ENCODE data around the gene ADCY2. TPM values are rescaled to one million over a fixed set of nuclear protein-coding genes. Genes with fewer than 3 reads are reported as not detected.

ADCY2 gene
- total RNA-seq, 1 donor from 2014 or later, result 0.95 TPM

GRCh38 chr5:7515284-7515914 is 119.5 kb downstream of the ADCY2 start:
- Mint-ChIP-seq H3K4me1 (ENCODE audit: low read depth) (no peaks in the 10 kb centered on the region), H3K27me3 (ENCODE audit: low read depth) (peaks cover 22% of the 10 kb centered on the region), H3K27ac (ENCODE audit: unreplicated experiment) (no peak overlapping the region), H3K36me3 (ENCODE audit: low read depth) (no peaks in the 10 kb centered on the region), H3K9me3 (ENCODE audit: low read depth) (no peaks in the 10 kb centered on the region), H3K4me3 (ENCODE audit: unreplicated experiment) (no peak overlapping the region)
- TF ChIP-seq CTCF (IDR thresholded peaks at IDR 0.05), result no peak
- DNase-seq (ENCODE audit: low spot score), result no peak

GRCh38 chr5:7516253-7516652 is 120.3 kb downstream of the ADCY2 start:
- no peak for DNase-seq (ENCODE audit: low spot score)
- no peaks in the 10 kb centered on the region for H3K36me3 Mint-ChIP-seq (ENCODE audit: low read depth)
- H3K4me3 Mint-ChIP-seq (ENCODE audit: unreplicated experiment), result no peak overlapping the region
- no peak for TF ChIP-seq CTCF (IDR thresholded peaks at IDR 0.05)
- H3K27me3 Mint-ChIP-seq (ENCODE audit: low read depth), result peaks cover 23% of the 10 kb centered on the region
- no peaks in the 10 kb centered on the region for H3K4me1 Mint-ChIP-seq (ENCODE audit: low read depth)
- no peaks in the 10 kb centered on the region for H3K9me3 Mint-ChIP-seq (ENCODE audit: low read depth)
- no peak overlapping the region for H3K27ac Mint-ChIP-seq (ENCODE audit: unreplicated experiment)

DNA sequence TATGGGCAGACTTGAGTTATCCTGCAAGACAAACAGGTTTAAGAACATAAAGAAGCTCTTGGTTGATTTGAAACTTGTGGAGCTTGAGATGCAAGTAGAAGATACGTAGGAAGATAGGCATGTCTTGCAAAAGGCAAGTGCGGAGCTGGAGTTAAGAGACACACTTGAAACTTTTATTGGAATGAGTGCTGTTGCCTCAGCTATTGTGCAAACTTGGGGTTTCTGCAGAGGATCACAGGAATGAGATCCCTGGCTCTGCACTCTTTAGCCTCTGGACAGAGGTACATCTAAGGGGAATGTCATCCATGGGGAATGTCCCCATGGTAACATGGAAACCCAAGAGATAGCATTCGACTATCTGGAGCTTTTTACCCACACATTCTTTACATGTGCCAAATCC is 121.1 kb downstream of the ADCY2 start:
- Mint-ChIP-seq H3K36me3 (ENCODE audit: low read depth) (no peaks in the 10 kb centered on the region), H3K9me3 (ENCODE audit: low read depth) (no peaks in the 10 kb centered on the region), H3K27me3 (ENCODE audit: low read depth) (peaks cover 20% of the 10 kb centered on the region), H3K4me1 (ENCODE audit: low read depth) (no peaks in the 10 kb centered on the region), H3K4me3 (ENCODE audit: unreplicated experiment) (no peak overlapping the region), H3K27ac (ENCODE audit: unreplicated experiment) (no peak overlapping the region)
- no peak for DNase-seq (ENCODE audit: low spot score)
- TF ChIP-seq CTCF (IDR thresholded peaks at IDR 0.05), result no peak

GRCh38 chr5:7518947-7519560 is 123.1 kb downstream of the ADCY2 start:
- H3K9me3 Mint-ChIP-seq (ENCODE audit: low read depth), result no peaks in the 10 kb centered on the region
- H3K27me3 Mint-ChIP-seq (ENCODE audit: low read depth), result peaks cover 12% of the 10 kb centered on the region
- H3K36me3 Mint-ChIP-seq (ENCODE audit: low read depth), result no peaks in the 10 kb centered on the region
- no peaks in the 10 kb centered on the region for H3K4me1 Mint-ChIP-seq (ENCODE audit: low read depth)
- no peak overlapping the region for H3K4me3 Mint-ChIP-seq (ENCODE audit: unreplicated experiment)
- TF ChIP-seq CTCF (IDR thresholded peaks at IDR 0.05), result no peak
- no peak for DNase-seq (ENCODE audit: low spot score)
- no peak overlapping the region for H3K27ac Mint-ChIP-seq (ENCODE audit: unreplicated experiment)

DNA sequence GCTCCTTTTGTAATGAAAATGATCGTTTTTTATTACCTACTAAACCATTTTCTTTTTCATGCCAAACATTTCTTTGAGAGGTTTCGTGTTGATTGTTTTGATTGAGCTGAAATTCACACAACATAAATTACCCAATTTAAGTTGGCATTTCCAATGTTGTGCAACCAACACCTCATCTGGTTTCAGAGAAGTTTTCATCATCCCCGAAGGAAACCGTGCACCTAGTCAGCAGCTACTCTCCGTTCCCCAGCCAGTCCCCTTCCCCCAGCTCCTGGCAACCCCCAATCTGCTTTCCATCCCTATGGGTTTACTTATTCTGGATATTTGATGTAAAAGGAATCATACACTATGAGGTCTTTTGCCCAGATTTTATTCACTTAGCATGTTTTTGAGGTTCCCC is 123.6 kb downstream of the ADCY2 start:
- no peaks in the 10 kb centered on the region for H3K36me3 Mint-ChIP-seq (ENCODE audit: low read depth)
- no peak for TF ChIP-seq CTCF (IDR thresholded peaks at IDR 0.05)
- DNase-seq (ENCODE audit: low spot score), result no peak
- no peak overlapping the region for H3K27ac Mint-ChIP-seq (ENCODE audit: unreplicated experiment)
- no peak overlapping the region for H3K4me3 Mint-ChIP-seq (ENCODE audit: unreplicated experiment)
- H3K9me3 Mint-ChIP-seq (ENCODE audit: low read depth), result no peaks in the 10 kb centered on the region
- peaks cover 9% of the 10 kb centered on the region for H3K27me3 Mint-ChIP-seq (ENCODE audit: low read depth)
- H3K4me1 Mint-ChIP-seq (ENCODE audit: low read depth), result no peaks in the 10 kb centered on the region

Data from chondrocyte (in vitro differentiated cells).